HEK293 (cell line): ENCODE measurements around the gene SHE.

Source experiments
- CTCF ChIA-PET: fragments of 350-600 bp; formaldehyde crosslinking; extraction: SDS; loops from one replicate; lab custom pipeline; 2021; ENCODE audit warnings: antibody characterized with exemption; lab: Yijun Ruan, JAX
- POLR2A ChIA-PET: fragments of 300-600 bp; formaldehyde crosslinking; extraction: SDS; loops from one replicate; lab custom pipeline; 2020; ENCODE audit warnings: antibody characterized with exemption, inconsistent platforms; lab: Yijun Ruan, JAX
- H3K27ac ChIP-seq: fragments of 200-500 bp; sonication (Bioruptor generic); 2 replicates; pipeline ENCODE4 v1.5.1; 2014; ENCODE audit warnings: low read depth, low read length, control low read depth, inconsistent platforms; ENCODE audit errors: extremely low read depth
- H3K36me3 ChIP-seq, 2 experiments: fragments of 200-500 bp in 1 of 2; sonication (Bioruptor generic) in 1 of 2; 1 replicate in 1 of 2; 2 replicates in 1 of 2; pipeline ENCODE4 v1.5.1; 2014 to 2017; ENCODE audit warnings: inconsistent platforms in 2 of 2, low read length in 2 of 2; ENCODE audit not compliant: control insufficient read depth in 2 of 2, insufficient read depth in 1 of 2
- H3K4me1 ChIP-seq: fragments of 200-500 bp; sonication (Bioruptor generic); 2 replicates; pipeline ENCODE4 v1.5.1; 2014; ENCODE audit warnings: mild to moderate bottlenecking, low read length, inconsistent platforms; ENCODE audit not compliant: control insufficient read depth, insufficient read depth
- H3K4me3 ChIP-seq: 2 replicates; pipeline ENCODE4 v1.5.1; 2011; ENCODE audit warnings: low read depth, mild to moderate bottlenecking, control low read depth, low read length, moderate library complexity
- H3K9me3 ChIP-seq: fragments of 200-500 bp; sonication (Bioruptor generic); 2 replicates; pipeline ENCODE4 v1.5.1; 2014; ENCODE audit warnings: low read depth, low read length, inconsistent platforms; ENCODE audit not compliant: control insufficient read depth, insufficient read depth
- EGR2 ChIP-seq: fragments of 450-650 bp; formaldehyde crosslinking; IDR thresholded peaks from 2 replicates; pipeline ENCODE4 v1.5.1; 2016; ENCODE audit warnings: low read depth, missing biosample characterization, missing genetic modification characterization
- GLIS1 ChIP-seq: fragments of 450-650 bp; formaldehyde crosslinking; IDR thresholded peaks from 2 replicates; pipeline ENCODE4 v1.5.1; 2016; ENCODE audit warnings: missing biosample characterization, missing genetic modification characterization
- HIC1 ChIP-seq: fragments of 450-650 bp; formaldehyde crosslinking; IDR thresholded peaks from 2 replicates; pipeline ENCODE4 v1.5.1; 2016; ENCODE audit warnings: missing biosample characterization, missing genetic modification characterization
- RBAK ChIP-seq: fragments of 450-650 bp; formaldehyde crosslinking; IDR thresholded peaks from 2 replicates; pipeline ENCODE4 v1.5.1; 2016; ENCODE audit warnings: missing biosample characterization, missing genetic modification characterization
- REPIN1 ChIP-seq: fragments of 450-650 bp; formaldehyde crosslinking; IDR thresholded peaks from 2 replicates; pipeline ENCODE4 v1.5.1; 2017; ENCODE audit warnings: missing biosample characterization, missing genetic modification characterization, low read depth
- ZBTB49 ChIP-seq: fragments of 450-650 bp; formaldehyde crosslinking; IDR thresholded peaks from 2 replicates; pipeline ENCODE4 v1.5.1; 2016; ENCODE audit warnings: missing biosample characterization, missing genetic modification characterization, low read depth
- ZFP69B ChIP-seq: fragments of 450-650 bp; formaldehyde crosslinking; IDR thresholded peaks from 2 replicates; pipeline ENCODE4 v1.5.1; 2016; ENCODE audit warnings: missing biosample characterization, missing genetic modification characterization
- ZNF121 ChIP-seq: fragments of 450-650 bp; formaldehyde crosslinking; IDR thresholded peaks from 2 replicates; pipeline ENCODE4 v1.5.1; 2016; ENCODE audit warnings: missing biosample characterization, missing genetic modification characterization
- ZNF146 ChIP-seq: fragments of 450-650 bp; formaldehyde crosslinking; IDR thresholded peaks from 2 replicates; pipeline ENCODE4 v1.5.1; 2016; ENCODE audit warnings: missing biosample characterization, missing genetic modification characterization
- ZNF169 ChIP-seq: fragments of 450-650 bp; formaldehyde crosslinking; IDR thresholded peaks from 2 replicates; pipeline ENCODE4 v1.5.1; 2016; ENCODE audit warnings: missing biosample characterization, missing genetic modification characterization
- ZNF174 ChIP-seq: fragments of 450-650 bp; formaldehyde crosslinking; IDR thresholded peaks from 2 replicates; pipeline ENCODE4 v1.5.0; 2017; ENCODE audit warnings: missing biosample characterization, mild to moderate bottlenecking, missing genetic modification characterization
- ZNF214 ChIP-seq: fragments of 450-650 bp; formaldehyde crosslinking; IDR thresholded peaks from 2 replicates; pipeline ENCODE4 v1.5.1; 2017; ENCODE audit warnings: missing biosample characterization, mild to moderate bottlenecking, missing genetic modification characterization, borderline replicate concordance
- ZNF335 ChIP-seq: fragments of 450-650 bp; formaldehyde crosslinking; conservative IDR thresholded peaks from 2 replicates; pipeline ENCODE4 v1.5.1; 2016; ENCODE audit warnings: missing biosample characterization, missing genetic modification characterization
- ZNF341 ChIP-seq: fragments of 450-650 bp; formaldehyde crosslinking; IDR thresholded peaks from 2 replicates; pipeline ENCODE4; 2016; ENCODE audit warnings: low read depth, missing biosample characterization, missing genetic modification characterization
- ZNF398 ChIP-seq: fragments of 450-650 bp; formaldehyde crosslinking; IDR thresholded peaks from 2 replicates; pipeline ENCODE4 v1.5.1; 2017; ENCODE audit warnings: missing biosample characterization, missing genetic modification characterization
- ZNF423 ChIP-seq: fragments of 450-650 bp; formaldehyde crosslinking; IDR thresholded peaks from 2 replicates; pipeline ENCODE4 v1.5.1; 2016; ENCODE audit warnings: missing biosample characterization, missing genetic modification characterization
- ZNF426 ChIP-seq: fragments of 450-650 bp; formaldehyde crosslinking; IDR thresholded peaks from 2 replicates; pipeline ENCODE4 v1.5.1; 2017; ENCODE audit warnings: missing biosample characterization, missing genetic modification characterization, mild to moderate bottlenecking, inconsistent platforms, moderate library complexity
- ZNF433 ChIP-seq: fragments of 450-650 bp; formaldehyde crosslinking; IDR thresholded peaks from 2 replicates; pipeline ENCODE4 v1.5.1; 2016; ENCODE audit warnings: missing biosample characterization, missing genetic modification characterization, low read depth
- ZNF488 ChIP-seq: fragments of 450-650 bp; formaldehyde crosslinking; IDR thresholded peaks from 2 replicates; pipeline ENCODE4 v1.5.1; 2016; ENCODE audit warnings: missing biosample characterization, missing genetic modification characterization
- ZNF501 ChIP-seq: fragments of 450-650 bp; formaldehyde crosslinking; IDR thresholded peaks from 2 replicates; pipeline ENCODE4 v1.5.1; 2016; ENCODE audit warnings: missing biosample characterization, missing genetic modification characterization
- ZNF555 ChIP-seq: fragments of 450-650 bp; formaldehyde crosslinking; conservative IDR thresholded peaks from 2 replicates; pipeline ENCODE4 v1.5.1; 2017; ENCODE audit warnings: missing biosample characterization, mild to moderate bottlenecking, missing genetic modification characterization, inconsistent platforms
- ZSCAN5A ChIP-seq: fragments of 450-650 bp; formaldehyde crosslinking; IDR thresholded peaks from 2 replicates; pipeline ENCODE4 v1.5.1; 2016; ENCODE audit warnings: missing biosample characterization, missing genetic modification characterization

The SHE gene

GRCh38 chr1:154474802-154475201 is 27.4 kb downstream of the SHE start (continued):
- 0 out of 2 replicates have a peak, but pooled peaks have one; percentile 21 for TF ChIP-seq GLIS1
- peak; percentile 97 for TF ChIP-seq EGR2
- TF ChIP-seq ZNF433 (tag by site-specific recombination): no peak
- TF ChIP-seq ZNF426 (tag by site-specific recombination): no peak
- no peak for TF ChIP-seq ZNF555 (tag by site-specific recombination)
- 0 out of 2 replicates have a peak, but pooled peaks have one; percentile 41 for TF ChIP-seq ZNF398 (tag by site-specific recombination)
- no peak for TF ChIP-seq ZBTB49 (tag by site-specific recombination)
- TF ChIP-seq ZNF335 (tag by site-specific recombination): no peak
- TF ChIP-seq ZNF423: no peak

GRCh38 chr1:154471304-154471703 is 30.9 kb downstream of the SHE start:
- no peak for TF ChIP-seq ZNF335 (tag by site-specific recombination)
- no peak for TF ChIP-seq RBAK (tag by site-specific recombination)
- TF ChIP-seq ZNF341 (tag by site-specific recombination): no peak
- no peak for TF ChIP-seq ZNF488 (tag by site-specific recombination)
- no peak for TF ChIP-seq HIC1 (tag by site-specific recombination)
- no peak for TF ChIP-seq ZNF169 (tag by site-specific recombination)
- TF ChIP-seq ZNF146: no peak
- TF ChIP-seq ZNF121 (tag by site-specific recombination): no peak
- no peak for TF ChIP-seq ZNF174 (tag by site-specific recombination)
- TF ChIP-seq ZNF214: no peak
- TF ChIP-seq REPIN1 (tag by site-specific recombination): no peak
- no peak for TF ChIP-seq ZFP69B (tag by site-specific recombination)
- no peak for TF ChIP-seq ZSCAN5A (tag by site-specific recombination)
- no peak for TF ChIP-seq ZNF501 (tag by site-specific recombination)
- H3K27ac ChIP-seq: no peak overlapping the region
- H3K9me3 ChIP-seq: no peaks in the 10 kb centered on the region
- CTCF ChIA-PET: interaction anchor here (1.1 kb wide), 1 partner anchor 75 kb away, joined by 4 read pairs; no protein-coding TSS in a partner anchor
- H3K4me3 ChIP-seq: no peak overlapping the region
- no peaks in the 10 kb centered on the region for H3K4me1 ChIP-seq
- POLR2A ChIA-PET: interaction anchor here (0.6 kb wide), 1 partner anchor 224 kb away, joined by 3 read pairs; no protein-coding TSS in a partner anchor
- no peaks in the 10 kb centered on the region for H3K36me3 ChIP-seq
